ENCODE results near the gene HOXB4. TPM values are rescaled to one million over a fixed set of nuclear protein-coding genes. Genes with fewer than 3 reads are reported as not detected.

The HOXB4 gene
- total RNA-seq, 1 experiment from 2014 or later, result 0.78 TPM

Other genes with a start within 250 kb of the HOXB4 start
- gene SKAP1, start 148.1 kb downstream of the HOXB4 start, total RNA-seq (2014; rRNA removed; shearing (Covaris generic)), result not detected in 2 replicates
- not detected in 2 replicates for gene HOXB1, start 47.3 kb downstream of the HOXB4 start, total RNA-seq (2014; rRNA removed; shearing (Covaris generic))
- 8.9 and 19.7 TPM in 2 replicates for gene HOXB2, start 33.2 kb downstream of the HOXB4 start, total RNA-seq (2014; rRNA removed; shearing (Covaris generic))
- gene HOXB3, start 11.9 kb upstream of the HOXB4 start, total RNA-seq (2014; rRNA removed; shearing (Covaris generic)), result 0.74 and 12.0 TPM in 2 replicates
- 1.7 TPM in 1 of 2 replicates, not detected in the other for gene HOXB5, start 15.4 kb upstream of the HOXB4 start, total RNA-seq (2014; rRNA removed; shearing (Covaris generic))
- 0.92 and 2.0 TPM in 2 replicates for gene HOXB6, start 26.6 kb upstream of the HOXB4 start, total RNA-seq (2014; rRNA removed; shearing (Covaris generic))
- gene HOXB7, start 32.7 kb upstream of the HOXB4 start, total RNA-seq (2014; rRNA removed; shearing (Covaris generic)), result 9.1 and 12.8 TPM in 2 replicates
- 0.10 TPM in 1 of 2 replicates, not detected in the other for gene HOXB8, start 36.9 kb upstream of the HOXB4 start, total RNA-seq (2014; rRNA removed; shearing (Covaris generic))
- gene HOXB9, start 48.0 kb upstream of the HOXB4 start, total RNA-seq (2014; rRNA removed; shearing (Covaris generic)), result 1.8 and 4.1 TPM in 2 replicates
- 8.2 TPM in 1 of 2 replicates, not detected in the other for gene PRAC1, start 144.2 kb upstream of the HOXB4 start, total RNA-seq (2014; rRNA removed; shearing (Covaris generic))
- 9.5 and 42.2 TPM in 2 replicates for gene PRAC2, start 144.8 kb upstream of the HOXB4 start, total RNA-seq (2014; rRNA removed; shearing (Covaris generic))
- gene HOXB13, start 150.4 kb upstream of the HOXB4 start, total RNA-seq (2014; rRNA removed; shearing (Covaris generic)), result 54.8 and 60.5 TPM in 2 replicates
- 6.9 and 9.4 TPM in 2 replicates for gene TTLL6, start 238.9 kb upstream of the HOXB4 start, total RNA-seq (2014; rRNA removed; shearing (Covaris generic))

Measured in G401 (cell line).